Loucy (cell line): ENCODE results near the gene SMYD5.

ENCODE experiments used
- EZH2phosphoT487 ChIP-seq: fragments of 200-600 bp; IDR thresholded peaks from 2 replicates; pipeline ENCODE4 v1.6.1; 2018; ENCODE audit warnings: antibody characterized with exemption, mild to moderate bottlenecking, moderate library complexity, borderline replicate concordance
- TF ChIP-seq, protein P1 (sequence below): fragments of 200-600 bp; sonication (generic); conservative IDR thresholded peaks from 2 replicates; pipeline ENCODE4 v1.5.1; 2014; ENCODE audit warnings: mild to moderate bottlenecking, antibody characterized with exemption, low read length

DNA sequence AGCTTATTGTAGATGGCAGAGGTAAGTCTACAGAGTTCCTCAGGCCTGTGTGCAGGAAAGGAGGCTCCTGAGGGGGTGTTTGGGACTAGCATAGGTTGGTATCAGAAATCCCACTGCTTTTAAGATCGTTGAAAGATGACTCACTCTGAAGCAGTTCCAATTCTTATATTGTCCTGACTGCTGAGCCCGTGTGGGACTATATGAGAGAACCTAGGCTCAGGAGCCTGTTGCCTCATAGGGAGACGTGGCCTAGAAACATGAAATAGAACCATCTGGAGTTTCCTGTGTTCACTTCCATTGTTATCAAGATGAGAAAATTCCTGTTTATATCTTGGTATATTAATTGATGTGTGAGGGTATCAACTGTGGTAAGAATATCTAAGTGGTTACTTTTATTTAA lies 25.7 kb downstream of the SMYD5 start:
- TF ChIP-seq, protein P1, sequence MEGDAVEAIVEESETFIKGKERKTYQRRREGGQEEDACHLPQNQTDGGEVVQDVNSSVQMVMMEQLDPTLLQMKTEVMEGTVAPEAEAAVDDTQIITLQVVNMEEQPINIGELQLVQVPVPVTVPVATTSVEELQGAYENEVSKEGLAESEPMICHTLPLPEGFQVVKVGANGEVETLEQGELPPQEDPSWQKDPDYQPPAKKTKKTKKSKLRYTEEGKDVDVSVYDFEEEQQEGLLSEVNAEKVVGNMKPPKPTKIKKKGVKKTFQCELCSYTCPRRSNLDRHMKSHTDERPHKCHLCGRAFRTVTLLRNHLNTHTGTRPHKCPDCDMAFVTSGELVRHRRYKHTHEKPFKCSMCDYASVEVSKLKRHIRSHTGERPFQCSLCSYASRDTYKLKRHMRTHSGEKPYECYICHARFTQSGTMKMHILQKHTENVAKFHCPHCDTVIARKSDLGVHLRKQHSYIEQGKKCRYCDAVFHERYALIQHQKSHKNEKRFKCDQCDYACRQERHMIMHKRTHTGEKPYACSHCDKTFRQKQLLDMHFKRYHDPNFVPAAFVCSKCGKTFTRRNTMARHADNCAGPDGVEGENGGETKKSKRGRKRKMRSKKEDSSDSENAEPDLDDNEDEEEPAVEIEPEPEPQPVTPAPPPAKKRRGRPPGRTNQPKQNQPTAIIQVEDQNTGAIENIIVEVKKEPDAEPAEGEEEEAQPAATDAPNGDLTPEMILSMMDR, result no peak
- no peak for TF ChIP-seq EZH2phosphoT487
